Measurements from ENCODE around the gene CATSPER3.

DNA sequence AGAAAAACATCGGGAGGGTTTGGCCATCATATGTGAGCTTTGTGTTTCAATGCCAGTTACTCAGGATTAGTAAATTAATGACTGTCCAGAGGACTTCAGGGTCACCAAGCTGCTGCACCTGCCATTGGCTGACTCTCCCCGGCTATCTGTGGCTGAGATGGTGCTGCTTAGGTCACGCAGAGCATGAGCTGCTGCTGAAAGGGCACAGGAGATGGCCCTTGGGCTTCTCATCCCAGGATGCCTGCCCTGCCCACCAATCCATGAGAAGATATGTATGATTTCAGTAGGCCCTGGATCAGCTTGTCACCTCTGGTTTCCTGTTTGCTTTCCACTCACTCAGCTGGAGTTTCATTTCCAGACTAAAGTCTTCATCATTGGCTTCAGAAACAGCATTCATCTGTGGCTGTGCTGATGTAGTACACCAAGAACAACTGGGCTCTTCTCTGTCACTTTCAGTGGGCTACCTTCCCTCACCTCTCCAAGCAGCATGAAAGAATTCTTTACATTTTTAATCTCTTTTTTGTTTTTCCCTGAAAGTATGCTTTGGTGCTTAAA lies 2.4 kb upstream of the CATSPER3 start:
- TF ChIP-seq, protein P1, sequence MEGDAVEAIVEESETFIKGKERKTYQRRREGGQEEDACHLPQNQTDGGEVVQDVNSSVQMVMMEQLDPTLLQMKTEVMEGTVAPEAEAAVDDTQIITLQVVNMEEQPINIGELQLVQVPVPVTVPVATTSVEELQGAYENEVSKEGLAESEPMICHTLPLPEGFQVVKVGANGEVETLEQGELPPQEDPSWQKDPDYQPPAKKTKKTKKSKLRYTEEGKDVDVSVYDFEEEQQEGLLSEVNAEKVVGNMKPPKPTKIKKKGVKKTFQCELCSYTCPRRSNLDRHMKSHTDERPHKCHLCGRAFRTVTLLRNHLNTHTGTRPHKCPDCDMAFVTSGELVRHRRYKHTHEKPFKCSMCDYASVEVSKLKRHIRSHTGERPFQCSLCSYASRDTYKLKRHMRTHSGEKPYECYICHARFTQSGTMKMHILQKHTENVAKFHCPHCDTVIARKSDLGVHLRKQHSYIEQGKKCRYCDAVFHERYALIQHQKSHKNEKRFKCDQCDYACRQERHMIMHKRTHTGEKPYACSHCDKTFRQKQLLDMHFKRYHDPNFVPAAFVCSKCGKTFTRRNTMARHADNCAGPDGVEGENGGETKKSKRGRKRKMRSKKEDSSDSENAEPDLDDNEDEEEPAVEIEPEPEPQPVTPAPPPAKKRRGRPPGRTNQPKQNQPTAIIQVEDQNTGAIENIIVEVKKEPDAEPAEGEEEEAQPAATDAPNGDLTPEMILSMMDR (IDR thresholded peaks at IDR 0.05) = no peak
- no peak for TF ChIP-seq POLR2A (IDR thresholded peaks at IDR 0.05)
